ENCODE measurements around the gene RGSL1. TPM values are rescaled to one million over a fixed set of nuclear protein-coding genes. Genes with fewer than 3 reads are reported as not detected.
A peak's percentile ranks its signal among the peaks of the same experiment; 100 is the strongest.

Gene RGSL1
- total and polyA plus RNA-seq, 9 of the 15 experiments (the other 6 are each of a cell fraction or from before 2014, with no cell fraction given) = 0.03 TPM; not detected in 8

DNA sequence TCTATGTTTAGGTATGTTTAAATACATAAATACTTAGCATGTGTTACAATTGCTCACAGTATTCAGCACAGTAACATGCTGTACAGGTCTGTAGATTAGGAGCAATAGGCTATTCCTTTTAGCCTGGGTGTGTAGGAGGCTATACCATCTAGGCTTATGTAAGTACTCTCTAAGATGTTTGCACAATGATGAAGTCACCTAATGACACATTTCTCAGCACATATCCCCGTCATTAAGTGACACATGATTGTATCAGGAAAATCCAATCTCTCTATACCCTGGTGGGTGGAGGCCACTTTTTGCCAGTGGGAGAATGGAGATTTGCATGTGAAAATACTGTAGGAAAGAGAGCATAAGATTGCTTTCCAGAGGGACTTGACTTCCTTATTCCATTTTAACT lies 43.9 kb upstream of the RGSL1 start:
- no TSS peak for BruUV-seq (replicated peaks)
- H3K4me3 ChIP-seq = no peak overlapping the region
- in situ Hi-C loops (cut with MboI) (no loop called here), intact Hi-C loops (cut with micrococcal nuclease) (no loop called here)
- no peaks in the 10 kb centered on the region for H3K9me3 ChIP-seq (replicated peaks; ENCODE audit: control insufficient read depth, insufficient read depth, low read depth, low read length)
- no peak overlapping the region for H3K27ac ChIP-seq (ENCODE audit: extremely low read depth, low read depth, low read length)
- no peak overlapping the region for H3K9ac ChIP-seq (ENCODE audit: insufficient read depth in 1 of 2, low read depth in 2 of 2, low read length in 2 of 2)
- H3K4me2 ChIP-seq (ENCODE audit: insufficient read depth, low read length) = no peak overlapping the region
- H3K9me1 ChIP-seq (ENCODE audit: control insufficient read depth, insufficient read depth, low read length) = no peaks in the 10 kb centered on the region
- DNase-seq (ENCODE audit: extremely low read depth in 1 of 4, low spot score in 3 of 4) = no peak
- no peaks in the 10 kb centered on the region for H3K79me2 ChIP-seq (ENCODE audit: control insufficient read depth, insufficient read depth, low read length)
- no peaks in the 10 kb centered on the region for H3K4me1 ChIP-seq (replicated peaks in 1 of 2; ENCODE audit: control insufficient read depth in 2 of 2, insufficient read depth in 2 of 2, low read length in 2 of 2)
- H4K20me1 ChIP-seq (replicated peaks; ENCODE audit: control insufficient read depth, insufficient read depth, low read length) = no peaks in the 10 kb centered on the region
- ChIA-PET CTCF (ENCODE audit: low intra/inter-chr PET ratio) (no interaction called here), POLR2A (no interaction called here)
- no peaks in the 10 kb centered on the region; a peak in 1 of 5 replicates for H3K27me3 ChIP-seq (ENCODE audit: control insufficient read depth in 2 of 2, insufficient read depth in 2 of 2, low read length in 2 of 2)
- no peak overlapping the region for H2AFZ ChIP-seq (ENCODE audit: low read depth, low read length)
- 0% methylated on average over 1 of the region's 1 CpG for WGBS (ENCODE audit: insufficient coverage, low coverage, missing lambda C conversion rate)
- no peak for FAIRE-seq
- TF ChIP-seq ZNF77 (CRISPR knock-in tag; IDR thresholded peaks at IDR 0.05) = no peak
- TF ChIP-seq ZNF41 (CRISPR knock-in tag; conservative IDR thresholded peaks at IDR 0.05) = no peak
- no peak for TF ChIP-seq NR2C1 (IDR thresholded peaks at IDR 0.05)
- no peak for TF ChIP-seq NR2C1 (tag; IDR thresholded peaks at IDR 0.05)
- TF ChIP-seq, protein P1, sequence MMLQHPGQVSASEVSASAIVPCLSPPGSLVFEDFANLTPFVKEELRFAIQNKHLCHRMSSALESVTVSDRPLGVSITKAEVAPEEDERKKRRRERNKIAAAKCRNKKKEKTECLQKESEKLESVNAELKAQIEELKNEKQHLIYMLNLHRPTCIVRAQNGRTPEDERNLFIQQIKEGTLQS (IDR thresholded peaks at IDR 0.05) = peak; percentile 66; the same call in 1 of the 2 replicates
- TF ChIP-seq, protein P1 (CRISPR knock-in tag; conservative IDR thresholded peaks at IDR 0.05) = no peak
- TF ChIP-seq TRIM24 (IDR thresholded peaks at IDR 0.05) = peak in 1 of 2 experiments; percentile 11; a peak in 1 of 4 replicates
- TF ChIP-seq JUN (IDR thresholded peaks at IDR 0.05; ENCODE audit: borderline replicate concordance, low read depth, low read length) = peak; percentile 34; the same call in 1 of the 2 replicates
- TF ChIP-seq JUN (CRISPR knock-in tag; IDR thresholded peaks at IDR 0.05; ENCODE audit: borderline replicate concordance) = no peak
- TF ChIP-seq NFIX (CRISPR knock-in tag; IDR thresholded peaks at IDR 0.05; ENCODE audit: low read depth) = no peak
- TF ChIP-seq RBFOX2 (IDR thresholded peaks at IDR 0.05; ENCODE audit: low read depth, low read length) = no peak
- TF ChIP-seq, protein P2, sequence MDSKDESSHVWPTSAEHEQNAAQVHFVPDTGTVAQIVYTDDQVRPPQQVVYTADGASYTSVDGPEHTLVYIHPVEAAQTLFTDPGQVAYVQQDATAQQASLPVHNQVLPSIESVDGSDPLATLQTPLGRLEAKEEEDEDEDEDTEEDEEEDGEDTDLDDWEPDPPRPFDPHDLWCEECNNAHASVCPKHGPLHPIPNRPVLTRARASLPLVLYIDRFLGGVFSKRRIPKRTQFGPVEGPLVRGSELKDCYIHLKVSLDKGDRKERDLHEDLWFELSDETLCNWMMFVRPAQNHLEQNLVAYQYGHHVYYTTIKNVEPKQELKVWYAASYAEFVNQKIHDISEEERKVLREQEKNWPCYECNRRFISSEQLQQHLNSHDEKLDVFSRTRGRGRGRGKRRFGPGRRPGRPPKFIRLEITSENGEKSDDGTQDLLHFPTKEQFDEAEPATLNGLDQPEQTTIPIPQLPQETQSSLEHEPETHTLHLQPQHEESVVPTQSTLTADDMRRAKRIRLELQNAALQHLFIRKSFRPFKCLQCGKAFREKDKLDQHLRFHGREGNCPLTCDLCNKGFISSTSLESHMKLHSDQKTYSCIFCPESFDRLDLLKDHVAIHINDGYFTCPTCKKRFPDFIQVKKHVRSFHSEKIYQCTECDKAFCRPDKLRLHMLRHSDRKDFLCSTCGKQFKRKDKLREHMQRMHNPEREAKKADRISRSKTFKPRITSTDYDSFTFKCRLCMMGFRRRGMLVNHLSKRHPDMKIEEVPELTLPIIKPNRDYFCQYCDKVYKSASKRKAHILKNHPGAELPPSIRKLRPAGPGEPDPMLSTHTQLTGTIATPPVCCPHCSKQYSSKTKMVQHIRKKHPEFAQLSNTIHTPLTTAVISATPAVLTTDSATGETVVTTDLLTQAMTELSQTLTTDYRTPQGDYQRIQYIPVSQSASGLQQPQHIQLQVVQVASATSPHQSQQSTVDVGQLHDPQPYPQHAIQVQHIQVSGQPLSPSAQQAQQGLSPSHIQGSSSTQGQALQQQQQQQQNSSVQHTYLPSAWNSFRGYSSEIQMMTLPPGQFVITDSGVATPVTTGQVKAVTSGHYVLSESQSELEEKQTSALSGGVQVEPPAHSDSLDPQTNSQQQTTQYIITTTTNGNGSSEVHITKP (IDR thresholded peaks at IDR 0.05; ENCODE audit: partially characterized antibody) = no peak
- TF ChIP-seq ZKSCAN1 (IDR thresholded peaks at IDR 0.05; ENCODE audit: low read depth, low read length) = no peak
- TF ChIP-seq ZNF445 (CRISPR knock-in tag; IDR thresholded peaks at IDR 0.05; ENCODE audit: low read depth) = no peak
- TF ChIP-seq HMG20A (CRISPR knock-in tag; conservative IDR thresholded peaks at IDR 0.05) = no peak
- ATAC-seq = no peak
- no peaks in the 10 kb centered on the region for H3K36me3 ChIP-seq (ENCODE audit: control insufficient read depth, insufficient read depth, low read length)
